ENCODE results near the gene HSD11B1. TPM values are rescaled to one million over a fixed set of nuclear protein-coding genes. Genes with fewer than 3 reads are reported as not detected.
A peak's percentile ranks its signal among the peaks of the same experiment; 100 is the strongest.

HSD11B1 gene
- polyA plus RNA-seq, 1 donor (not counting 4 experiments of a cell fraction or from before 2014, with no cell fraction given) = 2.7 TPM

GRCh38 chr1:209662879-209663327 is 41.7 kb upstream of the HSD11B1 start:
- Histone ChIP-seq H3K27me3 (ENCODE audit: control insufficient read depth, extremely low read depth, insufficient read depth, low read length) (no peaks in the 10 kb centered on the region), H3K9me1 (ENCODE audit: control insufficient read depth, extremely low read depth, insufficient read depth, low read length) (no peaks in the 10 kb centered on the region), H3K4me2 (ENCODE audit: control insufficient read depth, extremely low read depth, insufficient read depth, low read depth, low read length) (no peak overlapping the region), H3K9me3 (ENCODE audit: control insufficient read depth, low read depth, low read length) (no peaks in the 10 kb centered on the region), H3K36me3 (ENCODE audit: control insufficient read depth in 2 of 2, extremely low read depth in 1 of 2, insufficient read depth in 2 of 2, low read length in 2 of 2) (no peaks in the 10 kb centered on the region), H3K4me1 (ENCODE audit: control insufficient read depth, extremely low read depth, insufficient read depth, low read length) (peaks cover 20% of the 10 kb centered on the region), H3K9ac (ENCODE audit: control insufficient read depth, extremely low read depth, insufficient read depth, low read length) (no peak overlapping the region), H3K4me3 (ENCODE audit: control insufficient read depth in 2 of 3, extremely low read depth in 1 of 3, insufficient read depth in 2 of 3, low read depth in 1 of 3, low read length in 3 of 3) (no peak overlapping the region), H4K20me1 (ENCODE audit: control insufficient read depth, extremely low read depth, insufficient read depth, low read length) (no peaks in the 10 kb centered on the region), H3K27ac (ENCODE audit: control insufficient read depth, insufficient read depth, low read length) (no peak overlapping the region), H2AFZ (ENCODE audit: control insufficient read depth, low read length) (no peak overlapping the region), H3K79me2 (ENCODE audit: control insufficient read depth, insufficient read depth, low read length) (no peaks in the 10 kb centered on the region)
- dilution Hi-C loops (cut with MboI; ENCODE audit: extremely low pct_ligation_motif_present, low sequenced_read_pairs) = no loop called here
- DNase-seq (ENCODE audit: low read depth, low spot score) (no peak), FAIRE-seq (peak; percentile 43)
- TF ChIP-seq, protein P1, sequence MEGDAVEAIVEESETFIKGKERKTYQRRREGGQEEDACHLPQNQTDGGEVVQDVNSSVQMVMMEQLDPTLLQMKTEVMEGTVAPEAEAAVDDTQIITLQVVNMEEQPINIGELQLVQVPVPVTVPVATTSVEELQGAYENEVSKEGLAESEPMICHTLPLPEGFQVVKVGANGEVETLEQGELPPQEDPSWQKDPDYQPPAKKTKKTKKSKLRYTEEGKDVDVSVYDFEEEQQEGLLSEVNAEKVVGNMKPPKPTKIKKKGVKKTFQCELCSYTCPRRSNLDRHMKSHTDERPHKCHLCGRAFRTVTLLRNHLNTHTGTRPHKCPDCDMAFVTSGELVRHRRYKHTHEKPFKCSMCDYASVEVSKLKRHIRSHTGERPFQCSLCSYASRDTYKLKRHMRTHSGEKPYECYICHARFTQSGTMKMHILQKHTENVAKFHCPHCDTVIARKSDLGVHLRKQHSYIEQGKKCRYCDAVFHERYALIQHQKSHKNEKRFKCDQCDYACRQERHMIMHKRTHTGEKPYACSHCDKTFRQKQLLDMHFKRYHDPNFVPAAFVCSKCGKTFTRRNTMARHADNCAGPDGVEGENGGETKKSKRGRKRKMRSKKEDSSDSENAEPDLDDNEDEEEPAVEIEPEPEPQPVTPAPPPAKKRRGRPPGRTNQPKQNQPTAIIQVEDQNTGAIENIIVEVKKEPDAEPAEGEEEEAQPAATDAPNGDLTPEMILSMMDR (optimal IDR thresholded peaks at IDR 0.05 in 1 of 3, IDR thresholded peaks at IDR 0.05 in 1 of 3, conservative IDR thresholded peaks at IDR 0.05 in 1 of 3; ENCODE audit: extremely low read depth in 1 of 3, insufficient read depth in 2 of 3, low read length in 3 of 3) = no peak
- no peak for TF ChIP-seq EZH2 (IDR thresholded peaks at IDR 0.05; ENCODE audit: low read length)

DNA sequence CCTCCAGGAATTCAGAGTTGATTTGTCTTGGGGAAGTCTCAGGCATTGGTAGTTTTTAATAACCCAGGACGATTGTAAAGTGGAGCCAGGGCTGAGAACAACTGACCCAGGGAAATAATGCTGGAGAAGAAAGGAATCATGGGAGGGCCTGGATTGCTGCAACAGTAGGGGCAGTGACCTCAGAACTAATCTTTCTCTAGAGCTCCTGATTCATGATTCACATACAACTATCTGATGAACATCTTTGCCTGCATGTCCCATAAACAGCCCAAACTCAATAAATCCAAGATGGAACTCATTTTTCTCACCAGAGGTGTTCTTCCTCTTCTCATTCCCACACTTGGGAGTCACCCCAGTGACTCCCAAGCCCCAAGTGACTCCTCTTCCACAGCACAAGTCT is 37.5 kb upstream of the HSD11B1 start:
- dilution Hi-C loops (cut with MboI; ENCODE audit: extremely low pct_ligation_motif_present, low sequenced_read_pairs) = no loop called here
- no peaks in the 10 kb centered on the region for H3K36me3 ChIP-seq (ENCODE audit: control insufficient read depth in 2 of 2, extremely low read depth in 1 of 2, insufficient read depth in 2 of 2, low read length in 2 of 2)
- no peak for TF ChIP-seq EZH2 (IDR thresholded peaks at IDR 0.05; ENCODE audit: low read length)
- TF ChIP-seq, protein P1 (optimal IDR thresholded peaks at IDR 0.05 in 1 of 3, IDR thresholded peaks at IDR 0.05 in 1 of 3, conservative IDR thresholded peaks at IDR 0.05 in 1 of 3; ENCODE audit: extremely low read depth in 1 of 3, insufficient read depth in 2 of 3, low read length in 3 of 3) = no peak
- H3K9me3 ChIP-seq (ENCODE audit: control insufficient read depth, low read depth, low read length) = no peaks in the 10 kb centered on the region
- H3K4me1 ChIP-seq (ENCODE audit: control insufficient read depth, extremely low read depth, insufficient read depth, low read length) = peaks cover 13% of the 10 kb centered on the region
- no peak overlapping the region for H3K4me2 ChIP-seq (ENCODE audit: control insufficient read depth, extremely low read depth, insufficient read depth, low read depth, low read length)
- no peaks in the 10 kb centered on the region for H3K9me1 ChIP-seq (ENCODE audit: control insufficient read depth, extremely low read depth, insufficient read depth, low read length)
- H4K20me1 ChIP-seq (ENCODE audit: control insufficient read depth, extremely low read depth, insufficient read depth, low read length) = no peaks in the 10 kb centered on the region
- H3K27ac ChIP-seq (ENCODE audit: control insufficient read depth, insufficient read depth, low read length) = no peak overlapping the region
- H3K9ac ChIP-seq (ENCODE audit: control insufficient read depth, extremely low read depth, insufficient read depth, low read length) = no peak overlapping the region
- no peak overlapping the region for H2AFZ ChIP-seq (ENCODE audit: control insufficient read depth, low read length)
- H3K79me2 ChIP-seq (ENCODE audit: control insufficient read depth, insufficient read depth, low read length) = no peaks in the 10 kb centered on the region
- DNase-seq (ENCODE audit: low read depth, low spot score) (no peak), FAIRE-seq (no peak)
- no peaks in the 10 kb centered on the region for H3K27me3 ChIP-seq (ENCODE audit: control insufficient read depth, extremely low read depth, insufficient read depth, low read length)
- H3K4me3 ChIP-seq (ENCODE audit: control insufficient read depth in 2 of 3, extremely low read depth in 1 of 3, insufficient read depth in 2 of 3, low read depth in 1 of 3, low read length in 3 of 3) = no peak overlapping the region
